ENCODE data around the gene EXD3.
"Not testable (repeated sequence)": the region's sequence is repeated elsewhere in the genome, so short reads cannot be mapped to it uniquely, and the experiment has no call there.

The EXD3 gene

GRCh38 chr9:137354845-137355760 is 67.9 kb downstream of the EXD3 start:
- DNase-seq: no peak

DNA sequence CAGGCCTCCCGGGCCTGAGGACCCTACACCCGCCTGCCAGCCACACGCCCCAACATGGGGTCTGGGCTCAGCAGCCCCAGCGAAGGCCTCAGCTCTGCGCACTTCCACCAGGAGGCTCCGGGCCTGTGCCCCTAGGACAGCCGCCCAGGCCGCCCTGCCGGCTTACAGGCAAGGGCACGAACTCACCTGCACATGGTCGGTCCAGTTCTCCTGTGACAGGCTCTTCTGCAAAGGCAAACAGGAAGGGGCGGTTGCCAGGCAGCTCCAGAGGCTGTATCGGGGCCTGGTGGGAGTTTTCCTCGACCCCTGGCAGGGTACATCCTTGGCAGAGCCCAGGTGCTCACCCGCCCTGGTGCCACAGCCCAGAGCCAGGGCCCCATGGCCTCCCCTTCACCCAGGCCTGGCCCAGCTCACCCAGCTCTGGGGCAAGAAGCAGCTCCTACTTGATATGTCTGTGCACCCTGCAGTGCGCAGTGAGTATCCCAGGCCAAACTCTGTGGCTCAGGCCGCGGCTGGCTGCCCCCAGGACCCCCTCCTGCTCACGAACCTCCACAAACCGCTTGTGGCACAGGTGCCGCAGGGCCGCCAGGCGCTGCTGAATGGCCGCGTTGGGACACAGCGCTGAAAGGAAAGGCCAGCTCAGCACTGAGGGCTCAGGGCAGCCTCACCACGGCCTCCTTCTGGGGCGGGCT is 68.7 kb downstream of the EXD3 start:
- DNase-seq: no peak

DNA sequence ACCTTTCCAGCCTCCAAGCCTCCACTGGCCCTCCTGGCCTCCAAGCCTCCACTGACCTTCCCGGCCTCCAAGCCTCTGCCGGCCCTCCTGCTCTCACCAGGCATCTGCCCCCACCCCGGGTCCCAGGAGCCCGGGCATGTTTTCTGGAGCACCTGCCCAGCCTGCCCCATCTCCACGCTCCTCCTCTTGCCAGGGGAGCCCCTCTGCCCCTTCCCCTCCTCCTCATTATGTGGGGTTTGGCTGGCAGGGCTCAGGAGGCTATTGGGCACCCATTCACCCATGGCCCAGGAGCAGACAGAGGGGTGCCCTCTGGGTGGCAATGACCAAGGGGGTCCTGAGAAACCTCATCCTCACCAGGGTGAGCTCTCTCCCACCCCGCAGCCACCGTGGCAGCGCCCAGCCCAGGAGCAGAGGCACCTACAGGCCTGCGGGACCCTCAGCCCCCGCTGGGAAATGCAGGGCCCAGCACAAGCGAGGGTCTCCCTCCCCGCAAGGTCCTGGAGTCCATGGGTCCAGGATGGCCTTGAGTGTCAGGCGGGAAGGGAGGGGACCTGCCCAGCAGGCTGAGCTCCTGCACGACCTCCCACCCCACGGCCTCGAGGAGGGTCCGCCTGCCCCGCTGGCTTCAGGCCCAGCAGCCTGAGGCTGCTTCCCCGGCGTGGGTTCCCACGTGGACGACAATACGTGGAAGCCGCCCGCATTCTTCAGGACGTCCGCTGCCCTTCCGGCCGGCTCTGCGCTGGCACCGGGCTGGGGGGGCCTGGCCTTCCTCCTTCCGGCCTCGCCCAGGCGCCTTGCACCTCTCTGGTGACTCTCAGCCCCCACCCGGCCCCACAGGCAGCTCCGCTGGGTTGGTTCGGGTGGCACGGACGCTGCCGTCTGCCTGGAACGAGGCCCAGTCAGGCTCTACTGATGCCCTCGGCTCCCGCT is 69.5 kb downstream of the EXD3 start:
- DNase-seq: no peak

GRCh38 chr9:137352511-137353222 is 70.3 kb downstream of the EXD3 start:
- DNase-seq: no peak

DNA sequence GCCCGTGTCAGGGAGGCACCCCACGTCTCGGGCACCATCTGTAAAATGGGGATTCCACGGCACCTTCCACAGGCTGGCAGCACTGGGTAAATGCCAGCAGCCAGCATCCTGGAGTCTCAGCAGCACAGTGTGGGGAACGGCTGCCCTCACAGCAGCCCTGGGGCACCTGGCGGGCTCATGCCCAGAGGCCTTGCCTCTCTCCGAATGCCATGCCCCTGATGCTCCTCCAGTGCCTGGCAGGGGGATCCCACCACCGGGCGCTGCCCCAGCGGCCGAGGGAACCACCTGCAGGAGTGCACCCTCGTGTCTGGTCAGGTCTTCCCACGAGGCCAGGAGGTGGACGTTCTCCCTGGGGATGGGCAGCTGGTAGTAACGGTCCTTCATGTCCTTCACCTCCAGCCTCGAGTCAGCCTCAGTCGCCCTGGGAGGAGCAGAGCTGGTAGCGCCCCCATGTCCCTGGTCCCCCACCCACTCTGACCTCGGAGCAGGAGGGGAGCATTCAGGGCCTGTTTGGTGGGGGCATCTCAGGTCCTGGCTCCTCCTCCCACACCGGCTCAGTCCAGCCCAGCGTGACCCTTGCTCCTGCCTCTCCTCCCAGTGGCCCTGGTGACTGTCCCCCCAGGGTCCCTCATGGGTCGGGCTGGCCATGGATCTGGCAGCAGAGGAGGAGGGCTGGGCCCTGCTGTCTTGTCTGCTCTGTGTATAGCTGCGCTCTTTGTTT is 71.0 kb downstream of the EXD3 start:
- DNase-seq: no peak

DNA sequence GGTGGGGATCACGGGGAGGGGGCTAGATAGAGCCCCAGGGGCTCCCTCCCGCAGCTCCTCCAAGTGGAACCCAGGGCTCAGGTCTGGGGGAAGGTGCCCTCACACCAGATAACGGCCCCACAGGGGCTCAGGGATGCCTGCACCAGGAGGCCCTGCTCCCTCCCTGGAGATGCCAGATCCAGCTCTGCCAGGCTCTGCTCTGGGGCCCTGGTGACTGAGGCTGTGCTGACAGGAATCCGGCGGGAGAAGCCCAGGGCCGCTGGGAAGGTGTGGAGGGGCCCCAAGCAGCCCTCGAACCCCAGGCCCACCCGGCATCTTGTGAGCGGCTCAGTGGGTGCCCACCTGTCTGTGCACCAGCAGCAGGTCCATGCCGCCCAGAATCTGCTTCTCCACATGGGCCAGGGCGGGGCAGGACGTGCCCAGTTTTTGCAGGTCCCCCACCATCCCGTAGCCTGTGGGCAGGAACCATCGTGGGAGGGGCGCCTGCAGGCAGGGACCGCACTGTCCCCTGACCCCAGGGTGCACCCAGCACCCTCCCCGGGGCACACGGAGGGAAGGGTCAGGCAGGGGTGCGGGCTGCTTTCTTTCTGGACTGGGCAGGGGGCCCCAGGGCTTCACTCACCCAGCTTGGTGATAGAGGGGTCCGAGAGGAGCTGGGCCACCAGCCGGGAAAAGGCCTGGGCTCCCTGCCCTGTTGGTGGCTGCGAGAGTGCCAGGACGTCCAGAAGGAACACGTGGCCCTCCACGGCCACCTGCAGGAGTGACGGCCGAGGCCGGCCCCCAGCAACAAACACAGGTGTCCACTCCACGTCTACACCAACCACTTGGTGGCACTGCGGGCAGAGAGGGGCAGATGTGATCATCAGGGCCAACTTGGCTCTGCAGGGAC is 72.0 kb downstream of the EXD3 start:
- DNase-seq: no peak

DNA sequence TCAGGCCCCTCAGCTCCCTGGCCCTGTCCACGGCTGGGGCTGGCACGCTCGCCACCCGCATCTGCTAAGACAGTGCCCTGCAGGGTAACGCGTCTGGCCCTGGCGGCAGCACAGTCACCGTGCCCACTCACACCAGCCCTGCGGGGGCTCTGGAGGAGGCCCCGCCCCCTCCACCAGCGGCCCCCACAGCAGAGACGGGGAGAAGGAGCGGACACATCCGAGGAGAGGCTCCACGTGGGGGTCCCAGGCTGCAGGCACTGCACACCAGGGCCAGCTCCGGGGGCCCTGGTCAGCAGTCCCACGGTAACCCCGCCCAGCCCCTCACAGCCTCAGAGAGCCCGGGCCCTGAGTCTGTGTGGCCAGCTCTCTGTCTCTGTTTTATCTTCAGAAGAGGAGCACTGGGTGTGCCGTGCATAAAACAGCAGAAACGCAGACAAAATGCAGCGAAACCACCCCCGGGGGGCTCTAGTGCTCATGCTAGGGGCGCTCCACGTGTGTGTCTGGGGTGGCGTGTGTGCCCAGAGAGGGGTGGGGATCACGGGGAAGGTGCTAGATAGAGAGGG is 73.4 kb downstream of the EXD3 start:
- DNase-seq: no peak

- no peak for DNase-seq
These were observed 74.0 kb downstream of the EXD3 start for GRCh38 chr9:137348769-137349470.

DNA sequence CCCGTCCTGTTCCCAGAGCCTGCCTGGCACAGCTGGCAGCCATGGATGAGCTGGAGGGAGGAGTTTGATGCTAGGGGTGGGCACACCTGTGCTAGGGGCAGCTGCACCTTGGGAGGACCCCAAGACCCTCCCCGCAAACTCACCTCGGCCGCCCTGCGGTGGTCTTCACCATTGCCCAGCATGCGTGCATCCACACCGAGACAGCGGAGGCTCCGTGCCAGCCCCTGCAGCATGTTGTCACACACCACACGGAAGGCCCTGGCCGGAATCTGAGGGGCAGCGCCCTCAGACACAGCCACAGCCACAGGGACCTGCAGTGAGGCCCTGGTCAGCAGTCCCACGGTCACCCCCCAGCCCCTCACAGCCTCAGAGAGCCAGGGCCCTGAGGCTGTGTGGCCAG is 75.0 kb downstream of the EXD3 start:
- DNase-seq: no peak

DNA sequence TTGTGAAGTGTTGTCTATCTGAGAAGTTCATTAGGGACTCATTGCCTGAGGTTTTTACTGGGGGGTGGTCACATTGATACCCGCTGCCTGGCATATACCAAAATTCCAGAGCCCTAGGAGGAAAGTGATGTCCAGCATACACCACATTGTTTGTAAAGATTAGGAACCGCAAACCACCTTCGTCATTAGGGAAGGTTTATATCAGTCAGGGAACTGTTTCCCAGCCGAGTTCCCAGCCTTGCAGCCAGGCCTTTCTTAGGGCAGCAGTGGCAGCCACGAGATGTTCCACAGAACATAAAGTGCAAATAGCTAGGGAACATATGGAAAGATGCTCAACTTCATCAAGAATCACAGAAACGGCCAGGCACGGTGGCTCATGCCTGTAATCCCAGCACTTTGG is 80.5 kb downstream of the EXD3 start:
- no peak for DNase-seq

- DNase-seq: no peak
These were observed 81.7 kb downstream of the EXD3 start for GRCh38 chr9:137341227-137341626.

DNA sequence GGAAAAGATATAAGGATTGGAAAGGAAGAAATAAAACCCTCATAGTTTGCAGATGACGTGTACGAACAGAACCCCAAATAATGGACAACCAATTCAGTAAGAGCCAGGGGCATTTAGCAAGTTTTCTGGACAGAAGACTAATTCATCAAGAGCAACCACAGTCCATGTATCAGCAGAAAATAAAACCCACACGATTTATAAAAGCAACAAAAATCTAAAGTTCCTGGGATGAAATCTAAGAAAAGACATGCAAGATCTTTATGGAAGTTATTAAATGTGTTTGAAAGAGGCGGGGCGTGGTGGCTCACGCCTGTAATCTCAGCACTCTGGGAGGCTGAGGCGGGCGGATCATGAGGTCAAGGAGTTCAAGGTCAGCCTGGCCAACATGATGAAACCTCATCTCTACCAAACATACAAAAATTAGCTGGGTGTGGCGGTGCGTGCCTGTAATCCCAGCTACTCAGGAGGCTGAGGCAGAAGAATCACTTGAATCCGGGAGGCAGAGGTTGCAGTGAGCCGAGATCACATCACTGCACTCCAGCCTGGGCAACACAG is 83.0 kb downstream of the EXD3 start:
- DNase-seq: not testable (repeated sequence)

DNA sequence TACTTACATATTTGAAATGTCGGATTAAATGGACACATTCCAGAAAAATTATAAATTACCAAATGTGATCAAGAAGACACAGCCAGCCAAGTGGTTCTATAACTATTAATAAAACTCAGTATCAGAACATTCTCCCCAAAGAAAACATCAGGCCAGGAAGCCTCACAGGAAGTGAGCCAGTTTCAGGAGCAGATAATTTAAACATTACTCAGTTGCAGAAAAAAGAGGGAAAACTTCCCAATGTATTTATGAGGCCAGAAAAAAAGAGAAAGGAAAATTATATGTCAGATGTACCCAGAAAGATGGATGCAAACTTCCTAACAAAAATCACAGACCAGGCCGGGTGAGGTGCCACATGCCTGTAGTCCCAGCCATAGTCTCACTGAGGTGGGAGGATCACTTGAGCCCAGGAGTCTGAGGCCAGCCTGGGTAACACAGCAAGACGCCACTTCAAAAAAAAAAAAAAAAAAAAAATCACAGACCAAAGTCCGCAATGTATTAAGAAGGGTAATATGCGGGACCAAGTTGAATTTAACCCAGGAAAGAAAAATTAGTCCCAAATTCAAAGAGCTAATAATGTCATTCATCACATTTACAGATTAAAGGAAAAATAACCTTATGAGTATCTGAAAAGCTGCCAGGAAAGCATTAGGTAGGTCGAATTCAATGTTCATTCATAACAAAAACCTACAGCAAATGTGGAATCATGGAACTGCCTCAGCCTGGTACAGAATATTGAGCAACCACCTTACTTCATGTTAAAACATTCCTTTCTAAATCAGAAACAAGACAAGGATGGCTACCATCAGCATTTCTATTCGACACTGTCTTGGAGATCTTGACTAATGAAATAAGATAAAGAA is 83.7 kb downstream of the EXD3 start:
- DNase-seq: peak; percentile 87

DNA sequence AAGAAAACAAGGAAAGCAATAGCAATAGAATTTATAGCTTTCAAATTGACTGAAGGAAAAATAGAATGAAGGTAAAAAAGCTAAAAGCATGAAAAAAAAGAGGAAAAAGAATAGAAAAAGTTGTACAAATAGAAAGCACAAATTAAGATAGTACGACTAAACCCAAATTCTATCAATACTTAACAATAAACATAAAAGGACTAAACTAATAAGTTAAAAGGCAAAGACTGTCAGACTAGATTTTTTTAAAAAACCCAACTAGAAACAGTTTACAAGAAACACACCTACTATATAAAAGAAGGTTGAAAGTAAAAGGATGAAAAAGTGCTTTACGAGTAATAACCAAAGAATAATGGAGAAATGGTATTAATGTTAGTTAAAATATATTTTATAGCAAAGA is 86.2 kb downstream of the EXD3 start:
- DNase-seq: no peak

GRCh38 chr9:137333016-137333671 is 89.8 kb downstream of the EXD3 start:
- DNase-seq: no peak

- no peak for DNase-seq
These were observed 91.0 kb downstream of the EXD3 start for GRCh38 chr9:137331929-137332328.

- no peak for DNase-seq
These were observed 92.3 kb downstream of the EXD3 start for GRCh38 chr9:137330689-137331088.

DNA sequence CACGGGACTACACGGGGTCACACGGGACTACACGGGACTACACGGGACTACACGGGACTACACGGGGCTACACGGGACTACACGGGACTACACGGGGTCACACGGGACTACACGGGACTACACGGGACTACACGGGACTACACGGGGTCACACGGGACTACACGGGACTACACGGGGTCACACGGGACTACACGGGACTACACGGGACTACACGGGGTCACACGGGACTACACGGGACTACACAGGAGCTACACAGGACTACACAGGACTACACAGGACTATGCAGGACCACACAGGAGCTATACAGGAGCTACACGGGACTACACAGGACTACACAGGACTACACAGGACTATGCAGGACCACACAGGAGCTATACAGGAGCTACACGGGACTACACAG is 93.4 kb downstream of the EXD3 start:
- not testable (repeated sequence) for DNase-seq

Data from NCI-H226 (cell line).